SKM-1 (cell line): Measurements from ENCODE around the gene MITF.

ENCODE experiments used
- DNase-seq: peaks from one replicate; lab custom pipeline; 2025; ENCODE audit not compliant: unreplicated experiment; lab: John Stamatoyannopoulos, UW

Gene MITF

DNA sequence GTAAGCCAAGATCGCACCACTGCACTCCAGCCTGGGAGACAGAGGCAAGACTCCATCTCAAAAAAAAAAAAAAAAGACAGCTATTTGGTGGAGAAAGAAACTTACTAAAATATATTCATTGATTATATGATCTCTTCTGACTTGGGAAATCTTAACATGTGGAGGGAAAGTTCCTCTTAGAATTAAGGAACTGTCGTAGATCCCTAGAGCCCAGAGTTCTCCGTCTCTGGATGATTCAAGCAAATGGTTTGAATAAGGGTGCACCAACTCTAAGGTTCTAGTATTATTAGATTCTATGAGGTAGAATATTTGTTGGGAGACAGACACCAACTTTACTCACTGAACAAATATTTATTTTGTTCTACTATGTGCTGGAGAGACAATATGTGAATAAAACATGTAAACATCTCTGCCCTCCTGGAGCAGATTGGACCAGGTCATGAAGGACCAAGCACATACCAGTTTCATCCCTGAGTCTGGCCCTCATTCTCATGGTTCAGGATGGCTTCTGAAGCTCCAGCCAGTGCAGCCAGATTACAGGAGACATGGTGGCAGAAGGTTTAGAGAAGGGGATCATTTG, 129.7 kb downstream of the MITF start:
- no peak for DNase-seq

GRCh38 chr3:69869643-69870042, 130.4 kb downstream of the MITF start:
- no peak for DNase-seq

DNA sequence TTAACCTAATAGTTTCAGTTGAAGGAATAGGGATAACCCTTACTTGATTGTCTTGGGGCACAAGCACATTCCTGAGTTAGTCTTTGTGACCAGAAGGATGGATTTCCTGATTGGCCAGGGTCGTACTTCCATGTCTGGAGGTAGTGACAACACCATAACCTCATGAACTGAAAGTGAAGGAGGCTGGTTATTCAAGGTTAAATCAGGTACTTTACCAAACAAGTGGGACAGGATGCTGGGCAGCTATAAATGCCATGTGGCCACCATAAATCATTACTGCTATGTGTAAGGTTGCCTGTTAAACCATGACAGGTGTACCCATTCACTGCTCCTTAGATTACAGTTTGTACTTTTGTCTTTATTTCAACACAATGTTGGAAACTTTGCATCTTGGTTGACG, 132.0 kb downstream of the MITF start:
- DNase-seq = no peak

- DNase-seq = no peak
Measured at GRCh38 chr3:69871868-69872267, 132.6 kb downstream of the MITF start.

DNA sequence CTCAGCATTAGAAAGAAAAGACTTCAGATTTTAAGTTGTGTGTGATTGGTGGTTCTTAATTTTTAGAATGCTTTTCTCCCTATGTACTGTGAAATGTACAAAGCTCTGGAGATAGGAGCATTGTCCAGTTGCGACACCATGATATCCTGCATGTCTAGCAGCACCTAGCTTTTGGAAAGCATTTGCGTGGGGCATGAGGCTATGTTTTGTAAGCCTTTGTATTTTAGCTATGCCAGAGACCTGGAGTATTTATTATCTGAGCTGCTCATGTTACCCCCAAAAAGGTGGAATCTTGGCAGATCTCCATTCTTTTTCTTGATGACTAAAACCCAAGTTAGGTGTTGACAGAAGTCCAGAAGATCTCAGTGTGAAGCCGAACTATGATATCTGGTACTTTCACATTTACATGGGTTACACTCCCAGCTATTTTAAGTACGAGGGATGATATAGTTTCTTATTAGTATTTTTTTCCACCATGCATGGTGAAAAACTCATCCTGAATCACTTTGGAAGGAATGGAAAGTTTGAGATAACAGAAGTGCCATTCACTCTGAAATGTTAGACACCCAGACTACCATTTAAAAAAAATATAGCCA, 133.6 kb downstream of the MITF start:
- no peak for DNase-seq

GRCh38 chr3:69876073-69876472, 136.8 kb downstream of the MITF start:
- DNase-seq = no peak

- DNase-seq = no peak
Measured at GRCh38 chr3:69878254-69878653, 139.0 kb downstream of the MITF start.

DNA sequence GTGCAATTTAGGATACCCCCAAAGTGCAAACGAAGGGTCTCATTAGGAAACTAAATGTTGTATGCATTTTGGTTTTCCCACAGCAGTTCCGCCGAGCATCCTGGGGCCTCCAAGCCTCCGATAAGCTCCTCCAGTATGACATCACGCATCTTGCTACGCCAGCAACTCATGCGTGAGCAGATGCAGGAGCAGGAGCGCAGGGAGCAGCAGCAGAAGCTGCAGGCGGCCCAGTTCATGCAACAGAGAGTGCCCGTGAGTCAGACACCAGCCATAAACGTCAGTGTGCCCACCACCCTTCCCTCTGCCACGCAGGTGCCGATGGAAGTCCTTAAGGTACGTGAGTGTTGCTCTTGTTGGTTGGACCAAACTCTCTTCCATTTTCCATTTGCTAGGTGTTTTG, 139.8 kb downstream of the MITF start:
- no peak for DNase-seq

DNA sequence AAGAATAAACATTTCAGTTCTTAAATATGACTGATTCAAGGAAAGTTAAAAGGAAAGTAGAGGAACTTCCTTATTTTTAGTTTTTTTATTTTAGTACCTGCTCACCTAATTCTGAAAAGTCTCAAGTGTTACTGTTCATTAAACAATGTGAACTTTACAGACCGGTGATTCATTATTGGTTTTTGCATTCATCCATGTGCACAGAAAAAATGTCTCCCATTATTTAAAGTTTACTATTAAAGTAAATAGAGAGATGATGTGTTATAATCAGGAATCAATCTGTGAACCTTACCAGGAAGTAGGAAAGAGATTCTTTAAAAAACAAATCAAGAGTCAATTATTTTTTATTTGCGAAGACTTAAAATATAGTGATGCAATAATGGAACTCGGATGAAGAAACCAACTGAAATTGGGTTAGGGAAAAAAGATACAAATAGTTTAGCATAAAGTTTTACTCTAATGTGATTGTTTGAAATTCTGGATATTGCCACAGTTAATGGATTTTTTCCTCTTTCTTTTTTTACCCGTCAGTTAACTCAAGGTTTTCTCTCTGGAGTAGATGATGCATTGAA, 140.9 kb downstream of the MITF start:
- DNase-seq = no peak

DNA sequence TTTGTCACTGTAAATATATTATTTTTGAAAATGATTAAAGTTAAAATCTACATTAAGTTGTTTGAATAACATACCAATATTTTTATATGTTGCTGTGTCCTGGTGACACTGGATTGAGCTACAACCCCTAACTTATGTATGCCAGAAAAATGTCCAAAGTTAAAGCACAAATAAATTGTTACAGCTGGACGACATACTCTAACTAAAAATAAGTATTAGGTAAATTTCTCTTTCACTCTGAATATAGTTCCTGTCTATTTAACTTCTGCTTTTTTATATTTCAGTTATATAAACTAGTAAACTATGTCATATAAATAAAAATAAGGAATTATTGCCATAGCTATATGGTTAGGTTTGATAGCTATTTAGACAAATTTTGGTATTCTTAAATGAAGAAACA, 141.8 kb downstream of the MITF start:
- DNase-seq = no peak

- DNase-seq = no peak
Measured at GRCh38 chr3:69881756-69882428, 142.6 kb downstream of the MITF start.

- no peak for DNase-seq
Measured at GRCh38 chr3:69882560-69882959, 143.3 kb downstream of the MITF start.

- no peak for DNase-seq
Measured at GRCh38 chr3:69888040-69888942, 149.0 kb downstream of the MITF start.

GRCh38 chr3:69888943-69889315, 149.7 kb downstream of the MITF start:
- no peak for DNase-seq

DNA sequence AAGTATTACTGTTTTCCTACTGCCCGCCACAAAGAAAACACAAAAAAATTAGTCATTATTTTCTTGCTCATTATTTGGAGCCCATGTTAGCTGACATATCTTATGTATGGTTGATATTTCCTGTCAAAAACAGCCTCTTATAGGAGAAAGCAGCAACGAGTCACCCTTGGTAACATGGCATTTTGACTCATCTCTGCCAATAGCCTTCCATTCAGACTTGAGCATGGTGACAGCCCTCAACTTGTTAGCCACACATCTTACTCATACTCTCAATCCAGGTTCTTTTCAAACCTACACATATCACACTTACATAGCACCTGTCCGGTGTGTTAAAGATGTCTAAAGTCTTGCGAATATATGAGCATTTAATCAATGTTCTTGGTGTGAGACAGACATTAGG, 150.8 kb downstream of the MITF start:
- DNase-seq = no peak

DNA sequence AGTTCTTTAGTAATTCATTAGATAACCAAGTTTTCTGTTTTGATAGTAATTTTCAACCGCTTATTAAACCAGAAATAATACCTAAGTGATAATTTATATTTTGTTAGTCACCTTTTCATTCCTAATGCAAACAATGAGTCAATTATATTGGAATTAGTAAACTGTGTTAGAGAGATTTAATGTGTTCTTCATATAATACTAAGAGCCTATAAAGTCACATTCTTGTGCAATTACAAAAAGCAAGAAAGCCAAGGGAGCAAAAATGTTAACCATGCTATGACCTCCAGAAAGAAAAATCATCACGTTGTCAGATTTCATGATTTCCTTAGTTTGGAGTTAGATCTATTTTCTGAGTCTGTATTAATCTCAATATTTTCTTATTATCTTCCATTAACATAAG, 151.4 kb downstream of the MITF start:
- no peak for DNase-seq

GRCh38 chr3:69892706-69893105, 153.4 kb downstream of the MITF start:
- DNase-seq = no peak

DNA sequence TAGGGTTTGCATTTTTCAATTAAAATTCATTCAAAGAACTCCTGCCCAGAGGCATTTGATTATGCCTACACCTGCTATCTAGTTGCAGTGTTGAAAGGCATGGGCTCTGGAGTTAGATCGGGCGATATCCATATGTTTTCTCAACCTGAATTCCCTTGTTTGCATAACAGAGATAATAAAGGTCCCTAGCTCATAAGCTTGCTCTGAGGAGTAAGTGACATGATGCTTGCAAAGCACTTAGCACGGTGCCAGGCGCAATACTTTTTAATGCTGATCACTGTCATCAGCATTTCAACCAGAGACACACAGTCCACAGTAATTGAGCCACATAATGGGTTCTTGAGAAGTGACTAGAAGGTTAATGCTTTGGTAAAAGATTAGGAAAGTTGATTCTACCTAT, 154.0 kb downstream of the MITF start:
- DNase-seq = no peak

DNA sequence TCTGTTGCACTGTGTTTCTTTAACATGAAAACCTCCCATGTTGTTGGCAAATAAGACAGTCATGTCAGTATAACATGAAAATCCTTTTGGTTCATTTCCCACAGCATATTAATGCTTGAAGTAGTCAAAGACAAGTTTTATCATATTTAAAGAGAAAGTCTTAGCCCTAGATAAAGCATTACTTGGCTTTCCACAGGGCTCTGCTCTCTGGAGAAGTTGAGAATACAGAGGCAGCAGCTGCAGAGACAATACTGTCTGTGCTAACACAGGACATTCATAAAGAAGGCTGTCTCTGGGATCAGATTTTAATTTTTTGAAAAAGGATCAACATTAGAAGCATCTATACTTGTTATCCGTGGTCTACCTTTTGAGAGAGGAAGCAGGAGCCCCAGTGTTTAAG, 156.8 kb downstream of the MITF start:
- DNase-seq = no peak

- no peak for DNase-seq
Measured at GRCh38 chr3:69900331-69900730, 161.1 kb downstream of the MITF start.

DNA sequence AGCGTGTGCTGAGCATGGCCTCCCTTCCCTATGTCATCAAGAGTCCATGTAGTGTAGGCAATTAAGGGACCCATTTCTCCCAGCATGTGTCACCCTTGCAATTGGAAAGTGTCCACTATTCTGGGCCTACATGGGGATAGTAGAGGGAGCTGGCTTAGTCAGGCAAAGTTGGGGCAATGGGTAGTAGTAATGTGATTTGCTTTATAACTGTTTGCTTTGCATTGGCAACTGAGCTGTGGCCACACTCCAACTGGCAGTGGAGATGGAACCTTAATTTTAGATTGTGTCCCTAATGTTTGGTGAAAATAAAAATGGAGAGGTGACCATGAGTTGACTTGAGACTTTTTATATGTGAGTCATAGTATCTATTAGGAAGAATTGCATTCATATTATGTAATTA, 162.5 kb downstream of the MITF start:
- DNase-seq = no peak
